Hindlimb muscle (tissue), 1 donor: ENCODE data around the gene ZNF496. TPM values are rescaled to one million over a fixed set of nuclear protein-coding genes. Genes with fewer than 3 reads are reported as not detected.
"Not testable (repeated sequence)": the region's sequence is repeated elsewhere in the genome, so short reads cannot be mapped to it uniquely, and the experiment has no call there.

Source experiments
- DNase-seq: peaks from one replicate; pipeline ENCODE4 v3.0.0-alpha.2; 2013
- polyA plus RNA-seq: library from polyadenylated mRNA; unstranded; fragments of 120-200 nt; gene quantifications from one replicate; pipeline ENCODE4 v1.2.1, GENCODE V29; 2013; ENCODE audit not compliant: insufficient read length

ZNF496 gene
- polyA plus RNA-seq, 1 donor = 43.2 TPM

DNA sequence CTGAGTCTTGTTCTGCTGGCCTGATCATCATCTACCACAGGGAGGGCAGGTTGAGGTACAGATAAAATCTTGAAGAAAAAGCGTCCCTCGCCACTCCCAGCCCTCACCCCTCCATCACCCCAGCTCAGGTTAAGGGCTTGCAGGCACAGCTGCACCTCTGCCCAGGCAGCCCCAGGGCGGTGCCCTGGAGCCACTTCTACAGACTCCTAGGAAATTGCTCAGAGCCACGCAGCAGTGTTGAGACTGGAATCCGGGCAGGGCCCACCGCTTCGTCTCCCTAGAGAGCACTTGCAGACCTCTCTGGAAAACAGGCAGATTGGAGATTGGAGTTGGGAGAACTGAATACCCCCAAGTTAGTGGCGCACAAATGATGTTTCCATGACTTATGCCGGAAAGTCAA, 40.5 kb downstream of the ZNF496 start:
- DNase-seq = no peak

DNA sequence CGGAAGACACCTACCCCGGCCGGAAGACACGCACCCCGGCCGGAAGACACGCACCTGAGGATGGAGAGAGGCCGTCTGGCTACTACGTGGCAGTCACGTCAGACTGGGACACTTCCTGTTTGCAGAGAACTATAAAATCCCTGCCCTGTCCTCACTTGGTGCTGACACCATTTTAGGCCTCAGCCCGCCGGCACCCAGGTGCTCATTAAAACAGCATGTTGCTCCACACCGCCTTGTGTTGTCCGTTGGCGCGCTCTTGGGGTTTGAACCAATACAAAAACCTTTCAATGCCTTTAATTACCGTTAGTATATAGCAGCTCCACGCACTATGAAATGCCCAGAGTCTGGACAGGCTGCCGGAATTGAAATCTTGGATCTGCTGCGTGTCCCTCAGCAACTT, 41.1 kb downstream of the ZNF496 start:
- DNase-seq = no peak

GRCh38 chr1:247289274-247289892, 42.3 kb downstream of the ZNF496 start:
- DNase-seq = not testable (repeated sequence)

DNA sequence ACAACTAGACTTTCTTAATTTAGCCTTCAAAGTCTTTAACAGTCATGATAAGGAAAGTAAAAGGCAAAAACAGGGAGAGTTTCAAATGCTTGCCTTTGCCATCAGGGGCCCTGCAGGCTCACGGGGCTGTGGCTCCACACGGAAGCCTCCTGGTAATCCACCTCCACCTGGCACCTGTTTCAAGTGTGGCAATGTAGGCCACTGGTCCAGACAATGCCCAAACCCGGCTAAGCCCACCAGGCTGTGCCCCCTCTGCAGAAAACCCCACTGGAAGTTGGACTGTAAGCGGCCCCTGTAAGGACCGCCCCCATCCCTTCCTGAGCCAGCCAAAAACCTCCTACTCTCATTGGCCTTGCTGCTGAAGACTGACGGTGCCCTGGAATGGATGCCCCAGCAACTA, 43.3 kb downstream of the ZNF496 start:
- DNase-seq = no peak

GRCh38 chr1:247287460-247287859, 44.2 kb downstream of the ZNF496 start:
- no peak for DNase-seq

DNA sequence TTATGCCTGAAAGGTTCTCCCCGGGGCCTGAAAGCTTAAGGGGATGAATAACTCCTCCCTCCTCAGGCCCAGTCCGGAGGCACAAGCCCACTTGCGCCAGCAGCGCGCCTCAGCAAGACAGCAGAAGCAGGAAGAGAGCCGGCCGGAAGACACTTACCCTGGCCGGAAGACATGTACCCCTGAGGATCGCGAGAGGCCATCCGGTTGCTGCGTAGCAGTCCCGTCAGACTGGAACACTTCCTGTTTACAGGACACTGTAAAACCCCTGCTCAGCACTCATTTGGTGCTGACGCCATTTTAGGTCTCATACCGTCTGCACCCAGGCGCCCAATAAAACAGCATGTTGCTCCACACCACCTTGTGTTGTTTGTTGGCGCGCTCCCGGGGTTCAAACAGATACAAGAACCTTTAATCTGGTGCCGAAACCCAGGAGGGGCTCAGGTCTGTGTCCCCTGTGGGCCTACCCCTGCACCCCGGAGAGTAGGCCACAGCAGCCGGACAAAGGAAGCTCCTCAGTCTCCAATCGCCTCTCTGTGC, 45.5 kb downstream of the ZNF496 start:
- DNase-seq = no peak

GRCh38 chr1:247281001-247281574, 50.6 kb downstream of the ZNF496 start:
- DNase-seq = no peak

DNA sequence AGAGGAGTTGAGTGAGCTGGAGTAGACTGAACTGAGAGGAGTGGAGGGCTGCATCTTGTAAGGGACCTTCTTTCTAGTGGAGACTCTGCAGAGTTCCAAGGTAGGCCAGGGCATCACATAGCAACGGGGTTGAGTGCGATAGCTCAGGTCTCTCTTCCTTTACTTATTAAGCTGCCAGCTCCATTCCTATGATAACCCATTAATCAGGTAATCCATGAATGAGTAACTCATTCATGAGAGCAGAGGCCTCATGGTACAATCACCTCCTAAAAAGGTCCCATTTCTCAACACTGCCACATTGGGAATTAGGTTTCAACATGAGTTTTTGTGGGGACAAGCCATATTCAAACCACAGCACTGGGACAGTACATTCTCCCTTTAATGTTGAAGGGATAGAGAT, 54.5 kb downstream of the ZNF496 start:
- DNase-seq = no peak

GRCh38 chr1:247274605-247275256, 56.9 kb downstream of the ZNF496 start:
- no peak for DNase-seq

DNA sequence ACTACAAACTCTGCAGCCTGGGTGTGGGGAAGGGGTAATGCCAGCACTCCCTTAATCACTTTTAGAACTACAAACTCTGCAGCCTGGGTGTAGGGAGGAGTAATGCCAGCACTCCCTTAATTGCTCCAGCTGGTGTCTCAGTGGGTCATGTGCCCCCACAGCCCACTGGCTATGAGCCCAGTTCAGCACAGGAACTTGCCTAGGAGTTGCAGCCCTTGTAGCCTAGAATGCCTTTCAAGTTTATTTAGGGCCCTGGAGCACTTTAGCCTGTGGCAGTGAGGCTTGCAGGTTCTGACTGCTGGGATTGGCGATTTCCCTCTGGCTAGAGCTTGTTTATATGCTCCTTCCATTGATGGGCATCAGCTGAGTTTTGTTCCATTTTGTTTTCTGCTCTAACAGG, 58.7 kb downstream of the ZNF496 start:
- peak; percentile 11 for DNase-seq

- no peak for DNase-seq
Observed at GRCh38 chr1:247270003-247270402, 61.7 kb downstream of the ZNF496 start.

- no peak for DNase-seq
Observed at GRCh38 chr1:247269133-247269532, 62.5 kb downstream of the ZNF496 start.

DNA sequence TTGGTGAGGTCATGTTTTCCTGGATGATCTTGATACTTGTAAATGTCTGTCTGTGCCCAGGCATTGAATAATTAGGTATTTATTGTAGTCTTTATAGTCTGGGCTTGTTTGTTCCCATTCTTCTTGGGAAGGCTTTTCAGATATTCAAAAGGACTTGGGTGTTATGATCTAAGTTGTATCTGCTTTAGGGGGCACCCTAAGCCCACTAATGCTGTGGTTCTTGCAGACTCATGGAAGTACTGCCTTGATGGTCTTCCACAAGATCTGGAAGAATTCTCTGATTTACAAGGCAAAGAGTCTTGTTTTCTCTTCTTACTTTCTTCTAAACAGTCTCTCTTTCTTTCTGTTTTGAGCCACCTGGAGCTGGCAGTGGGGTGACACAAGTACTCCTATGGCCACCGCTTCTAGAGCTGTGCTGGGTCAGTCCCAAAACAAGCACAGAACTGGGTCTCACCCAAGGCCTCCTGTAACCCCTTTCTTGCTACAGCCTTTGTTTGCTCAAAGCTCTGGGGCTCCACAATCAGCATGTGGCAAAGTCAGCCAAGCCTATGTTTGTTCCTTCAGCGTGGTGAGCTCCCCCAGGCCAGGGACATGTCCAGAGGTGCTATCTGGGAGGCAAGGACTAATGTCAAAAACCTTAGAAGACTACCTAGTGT, 63.1 kb downstream of the ZNF496 start:
- no peak for DNase-seq

DNA sequence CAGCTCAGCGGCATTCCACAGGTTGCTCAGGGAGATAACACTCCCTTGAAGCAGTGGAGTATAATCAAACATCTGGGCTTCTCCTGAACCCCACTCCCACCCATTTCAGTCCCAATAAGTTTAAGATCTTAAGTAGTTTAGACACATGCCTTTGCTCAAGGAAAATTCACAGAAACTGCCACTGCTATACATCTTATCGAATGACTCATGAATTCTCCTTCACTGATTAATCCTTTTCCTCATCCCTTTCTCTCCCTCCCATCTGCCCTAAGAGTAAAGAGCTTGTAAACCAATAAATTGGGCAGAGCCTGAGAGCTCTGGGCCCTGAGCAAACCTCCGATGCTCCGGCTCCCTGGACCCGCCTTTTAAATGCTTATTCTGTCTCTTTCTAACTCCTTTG, 65.6 kb downstream of the ZNF496 start:
- no peak for DNase-seq

- DNase-seq = not testable (repeated sequence)
Observed at GRCh38 chr1:247255772-247256171, 75.9 kb downstream of the ZNF496 start, which contains the start of gene VN1R5. Gene VN1R5 (plus strand): TSS chr1:247256072.

DNA sequence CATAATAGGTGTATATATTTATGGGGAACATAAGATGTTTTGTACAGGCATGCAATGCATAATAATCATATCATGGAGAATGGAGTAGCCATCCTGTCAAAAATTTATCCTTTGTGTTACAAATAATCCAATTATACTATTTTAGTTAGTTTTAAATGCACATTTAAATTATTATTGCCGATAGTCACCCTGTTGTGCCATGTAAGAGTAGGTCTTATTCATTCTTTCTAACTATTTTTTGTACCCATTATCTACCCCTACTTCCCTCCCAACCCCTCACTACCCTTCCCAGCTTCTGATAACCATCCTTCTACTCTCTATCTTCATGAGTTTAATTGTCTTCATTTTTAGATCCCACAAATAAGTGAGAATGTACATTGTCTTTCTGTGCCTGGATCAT, 84.1 kb downstream of the ZNF496 start:
- DNase-seq = no peak

Other genes starting within 250 kb of the ZNF496 start
- gene ZNF669, start 227.5 kb downstream of the ZNF496 start, polyA plus RNA-seq = 6.1 TPM
- gene ZNF124, start 159.8 kb downstream of the ZNF496 start, polyA plus RNA-seq = 6.7 TPM
- not detected for gene VN1R5, start 75.8 kb downstream of the ZNF496 start, polyA plus RNA-seq
- gene NLRP3, start 84.3 kb upstream of the ZNF496 start, polyA plus RNA-seq = 1.8 TPM
- gene OR2B11, start 126.2 kb upstream of the ZNF496 start, polyA plus RNA-seq = not detected
- gene OR2C3, start 204.6 kb upstream of the ZNF496 start, polyA plus RNA-seq = 0.28 TPM
- 0.15 TPM for gene GCSAML, start 217.3 kb upstream of the ZNF496 start, polyA plus RNA-seq